ENCODE data around the gene NKAIN2. TPM values are rescaled to one million over a fixed set of nuclear protein-coding genes. Genes with fewer than 3 reads are reported as not detected.

The NKAIN2 gene
- total and polyA plus RNA-seq, 9 of the 15 experiments (the other 6 are each of a cell fraction or from before 2014, with no cell fraction given): not detected

DNA sequence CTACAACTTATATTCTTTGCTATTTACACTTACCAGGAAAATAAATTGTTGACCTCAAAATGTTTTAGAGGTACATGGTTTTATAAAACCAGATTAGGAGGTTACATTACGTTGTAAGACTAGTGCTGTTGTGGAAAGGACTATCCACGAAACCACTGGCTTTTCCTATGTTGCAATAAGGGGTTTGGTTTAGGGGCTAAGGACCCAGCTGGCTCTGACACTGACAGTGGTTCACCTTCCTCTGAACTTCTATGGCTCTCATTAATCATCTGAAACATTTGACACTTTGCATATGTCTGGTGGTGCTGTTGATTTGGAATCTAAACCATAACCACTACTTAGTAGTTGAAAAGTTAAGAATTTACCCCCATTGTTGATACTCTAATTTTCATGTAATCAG lies 186.7 kb downstream of the NKAIN2 start (continued):
- TF ChIP-seq CREB1 (IDR thresholded peaks at IDR 0.05) (no peak), CREB1 (CRISPR knock-in tag; IDR thresholded peaks at IDR 0.05) (no peak), HMGN3 (IDR thresholded peaks at IDR 0.05; ENCODE audit: borderline replicate concordance, extremely low read depth, insufficient read length, low read depth, low read length) (no peak), HOXB6 (CRISPR knock-in tag; IDR thresholded peaks at IDR 0.05; ENCODE audit: borderline replicate concordance) (no peak), JUN (IDR thresholded peaks at IDR 0.05; ENCODE audit: borderline replicate concordance, low read depth, low read length) (no peak), JUN (CRISPR knock-in tag; IDR thresholded peaks at IDR 0.05; ENCODE audit: borderline replicate concordance) (no peak), TRIM28 (IDR thresholded peaks at IDR 0.05) (no peak)

DNA sequence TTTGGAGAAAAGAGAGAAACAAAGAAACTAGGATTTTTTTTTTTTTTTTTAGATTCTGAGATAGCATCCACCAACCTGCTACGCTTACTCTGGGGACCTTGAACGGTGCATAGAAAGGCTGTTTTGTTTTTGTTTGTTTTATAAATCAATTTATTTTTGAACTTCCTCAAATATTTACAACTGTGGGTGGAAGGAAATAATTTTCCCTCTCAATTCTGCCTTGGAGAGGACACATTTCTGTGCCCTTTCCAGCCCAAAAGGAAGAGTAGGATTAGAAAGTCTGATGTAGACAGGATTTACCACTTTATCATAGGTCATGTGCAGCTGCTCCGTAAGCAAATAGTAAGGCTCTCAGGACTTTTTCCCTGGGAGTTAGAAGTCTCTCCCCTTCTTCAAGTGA lies 190.5 kb downstream of the NKAIN2 start:
- ATAC-seq: no peak
- H3K27me3 ChIP-seq (ENCODE audit: control insufficient read depth in 2 of 2, insufficient read depth in 2 of 2, low read length in 2 of 2): no peaks in the 10 kb centered on the region
- H3K4me3 ChIP-seq: no peak overlapping the region
- H2AFZ ChIP-seq (ENCODE audit: low read depth, low read length): no peak overlapping the region
- no peaks in the 10 kb centered on the region for H3K4me1 ChIP-seq (replicated peaks in 1 of 2; ENCODE audit: control insufficient read depth in 2 of 2, insufficient read depth in 2 of 2, low read length in 2 of 2)
- 5% methylated on average over 3 of the region's 3 CpGs for WGBS (ENCODE audit: insufficient coverage, low coverage, missing lambda C conversion rate)
- in situ Hi-C loops (cut with MboI) (no loop called here), intact Hi-C loops (cut with micrococcal nuclease) (no loop called here)
- no TSS peak for BruUV-seq (replicated peaks)
- no peaks in the 10 kb centered on the region for H3K9me3 ChIP-seq (replicated peaks; ENCODE audit: control insufficient read depth, insufficient read depth, low read depth, low read length)
- H3K36me3 ChIP-seq (ENCODE audit: control insufficient read depth, insufficient read depth, low read length): no peaks in the 10 kb centered on the region
- H3K9me1 ChIP-seq (ENCODE audit: control insufficient read depth, insufficient read depth, low read length): no peaks in the 10 kb centered on the region
- no peak overlapping the region for H3K27ac ChIP-seq (ENCODE audit: extremely low read depth, low read depth, low read length)
- H3K4me2 ChIP-seq (ENCODE audit: insufficient read depth, low read length): no peak overlapping the region
- no peak for DNase-seq (ENCODE audit: extremely low read depth in 1 of 4, low spot score in 3 of 4)
- POLR2A ChIA-PET: no interaction called here
- CTCF ChIA-PET (ENCODE audit: low intra/inter-chr PET ratio): no interaction called here
- H3K79me2 ChIP-seq (ENCODE audit: control insufficient read depth, insufficient read depth, low read length): no peaks in the 10 kb centered on the region
- H4K20me1 ChIP-seq (replicated peaks; ENCODE audit: control insufficient read depth, insufficient read depth, low read length): no peaks in the 10 kb centered on the region
- H3K9ac ChIP-seq (ENCODE audit: insufficient read depth in 1 of 2, low read depth in 2 of 2, low read length in 2 of 2): no peak overlapping the region
- FAIRE-seq: no peak
- TF ChIP-seq RBM34 (IDR thresholded peaks at IDR 0.05; ENCODE audit: borderline replicate concordance, insufficient read depth, low read length): no peak
- TF ChIP-seq ZNF232 (CRISPR knock-in tag; IDR thresholded peaks at IDR 0.05): no peak
- no peak for TF ChIP-seq ERF (CRISPR knock-in tag; IDR thresholded peaks at IDR 0.05)
- TF ChIP-seq RAD21 (CRISPR knock-in tag; conservative IDR thresholded peaks at IDR 0.05 in 1 of 2, IDR thresholded peaks at IDR 0.05 in 1 of 2): no peak
- no peak for TF ChIP-seq POLR3A (IDR thresholded peaks at IDR 0.05; ENCODE audit: borderline replicate concordance, extremely low read depth, insufficient read depth, insufficient read length)
- TF ChIP-seq, protein P1, sequence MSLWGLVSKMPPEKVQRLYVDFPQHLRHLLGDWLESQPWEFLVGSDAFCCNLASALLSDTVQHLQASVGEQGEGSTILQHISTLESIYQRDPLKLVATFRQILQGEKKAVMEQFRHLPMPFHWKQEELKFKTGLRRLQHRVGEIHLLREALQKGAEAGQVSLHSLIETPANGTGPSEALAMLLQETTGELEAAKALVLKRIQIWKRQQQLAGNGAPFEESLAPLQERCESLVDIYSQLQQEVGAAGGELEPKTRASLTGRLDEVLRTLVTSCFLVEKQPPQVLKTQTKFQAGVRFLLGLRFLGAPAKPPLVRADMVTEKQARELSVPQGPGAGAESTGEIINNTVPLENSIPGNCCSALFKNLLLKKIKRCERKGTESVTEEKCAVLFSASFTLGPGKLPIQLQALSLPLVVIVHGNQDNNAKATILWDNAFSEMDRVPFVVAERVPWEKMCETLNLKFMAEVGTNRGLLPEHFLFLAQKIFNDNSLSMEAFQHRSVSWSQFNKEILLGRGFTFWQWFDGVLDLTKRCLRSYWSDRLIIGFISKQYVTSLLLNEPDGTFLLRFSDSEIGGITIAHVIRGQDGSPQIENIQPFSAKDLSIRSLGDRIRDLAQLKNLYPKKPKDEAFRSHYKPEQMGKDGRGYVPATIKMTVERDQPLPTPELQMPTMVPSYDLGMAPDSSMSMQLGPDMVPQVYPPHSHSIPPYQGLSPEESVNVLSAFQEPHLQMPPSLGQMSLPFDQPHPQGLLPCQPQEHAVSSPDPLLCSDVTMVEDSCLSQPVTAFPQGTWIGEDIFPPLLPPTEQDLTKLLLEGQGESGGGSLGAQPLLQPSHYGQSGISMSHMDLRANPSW (CRISPR knock-in tag; IDR thresholded peaks at IDR 0.05): no peak
